GM21381 (cell line): ENCODE results near the gene NPAS3.

Source experiments
- ATAC-seq: cut with Tn5 transposase; IDR thresholded peaks from one replicate; pipeline ENCODE4 v1.9.1; 2021; ENCODE audit warnings: mild to moderate bottlenecking, moderate library complexity; ENCODE audit not compliant: unreplicated experiment

Gene NPAS3

GRCh38 chr14:33534104-33534503 lies 595.4 kb downstream of the NPAS3 start:
- ATAC-seq: no peak

- ATAC-seq: no peak
Observed at GRCh38 chr14:33534632-33535031, 596.0 kb downstream of the NPAS3 start.

GRCh38 chr14:33539918-33540357 lies 601.3 kb downstream of the NPAS3 start:
- ATAC-seq: no peak

GRCh38 chr14:33541171-33541570 lies 602.5 kb downstream of the NPAS3 start:
- no peak for ATAC-seq

GRCh38 chr14:33542338-33543287 lies 603.9 kb downstream of the NPAS3 start:
- no peak for ATAC-seq

- no peak for ATAC-seq
Observed at GRCh38 chr14:33545696-33546095, 607.0 kb downstream of the NPAS3 start.

GRCh38 chr14:33548606-33549005 lies 609.9 kb downstream of the NPAS3 start:
- no peak for ATAC-seq

- no peak for ATAC-seq
Observed at GRCh38 chr14:33551963-33552362, 613.3 kb downstream of the NPAS3 start.

- no peak for ATAC-seq
Observed at GRCh38 chr14:33553706-33554278, 615.1 kb downstream of the NPAS3 start.

- ATAC-seq: no peak
Observed at GRCh38 chr14:33554988-33555387, 616.3 kb downstream of the NPAS3 start.

GRCh38 chr14:33555710-33556350 lies 617.2 kb downstream of the NPAS3 start:
- ATAC-seq: no peak

- ATAC-seq: no peak
Observed at GRCh38 chr14:33556382-33557121, 617.9 kb downstream of the NPAS3 start.

GRCh38 chr14:33560718-33561431 lies 622.2 kb downstream of the NPAS3 start:
- no peak for ATAC-seq

- no peak for ATAC-seq
Observed at GRCh38 chr14:33561488-33562175, 623.0 kb downstream of the NPAS3 start.

GRCh38 chr14:33563191-33563900 lies 624.7 kb downstream of the NPAS3 start:
- ATAC-seq: no peak

GRCh38 chr14:33563901-33564197 lies 625.2 kb downstream of the NPAS3 start:
- no peak for ATAC-seq

GRCh38 chr14:33564774-33565630 lies 626.3 kb downstream of the NPAS3 start:
- no peak for ATAC-seq

GRCh38 chr14:33566082-33566481 lies 627.4 kb downstream of the NPAS3 start:
- no peak for ATAC-seq
